CD4-positive, alpha-beta memory T cell (primary cell): ENCODE data around the gene GPR89A. TPM values are rescaled to one million over a fixed set of nuclear protein-coding genes. Genes with fewer than 3 reads are reported as not detected.

ENCODE experiments used
- CTCF ChIA-PET: fragments of 350-600 bp; sonication (Branson Sonifier 250); formaldehyde crosslinking; loops from one replicate; lab custom pipeline; 2021; ENCODE audit warnings: inconsistent platforms; ENCODE audit not compliant: partially characterized antibody; lab: Charles Lee
- POLR2A ChIA-PET: fragments of 350-600 bp; sonication (Branson Sonifier 250); formaldehyde crosslinking; loops from one replicate; lab custom pipeline; 2021; ENCODE audit not compliant: partially characterized antibody; lab: Charles Lee
- DNase-seq, 5 donors: peaks; one replicate each; pipeline versions ENCODE4 v3.0.0 to v3.0.0-alpha.2; 2020 to 2022; ENCODE audit warnings: mixed read lengths in 1 of 5
- H3K27ac ChIP-seq: one replicate; pipeline ENCODE4 v1.7.0; 2013; ENCODE audit warnings: low read depth, low read length
- H3K27me3 ChIP-seq: 2 replicates; pipeline ENCODE4 v1.7.0; 2013; ENCODE audit warnings: mild to moderate bottlenecking, low read length, moderate library complexity; ENCODE audit not compliant: insufficient read depth
- H3K36me3 ChIP-seq: 2 replicates; pipeline ENCODE4 v1.7.0; 2013; ENCODE audit warnings: mild to moderate bottlenecking, low read length, moderate library complexity; ENCODE audit not compliant: insufficient read depth
- H3K4me1 ChIP-seq: 2 replicates; pipeline ENCODE4 v1.7.0; 2013; ENCODE audit warnings: mild to moderate bottlenecking, low read length, moderate library complexity; ENCODE audit not compliant: insufficient read depth
- H3K4me3 ChIP-seq, 2 donors: one replicate each; pipeline ENCODE4 v1.7.0; 2013; ENCODE audit warnings: low read length in 2 of 2, mild to moderate bottlenecking in 1 of 2
- H3K9me3 ChIP-seq, 2 donors: one replicate each; pipeline ENCODE4 v1.7.0; 2013; ENCODE audit warnings: low read length in 2 of 2, control low read depth in 1 of 2; ENCODE audit not compliant: control insufficient read depth in 1 of 2
- H3K27ac Mint-ChIP-seq, 7 donors: one replicate each; pipeline ENCODE4 v1.8.0; 2020 to 2021; ENCODE audit warnings: mixed read lengths in 7 of 7, mild to moderate bottlenecking in 6 of 7, inconsistent platforms in 3 of 7, moderate library complexity in 3 of 7
- H3K27me3 Mint-ChIP-seq, 2 donors: one replicate each; pipeline ENCODE4 v1.8.0; 2020 to 2021; ENCODE audit warnings: mixed read lengths in 2 of 2
- H3K36me3 Mint-ChIP-seq, 2 donors: one replicate each; pipeline ENCODE4 v1.8.0; 2020 to 2021; ENCODE audit warnings: mixed read lengths in 2 of 2, inconsistent platforms in 1 of 2, mild to moderate bottlenecking in 1 of 2
- H3K4me1 Mint-ChIP-seq, 4 donors: one replicate each; pipeline ENCODE4 v1.8.0; 2020 to 2021; ENCODE audit warnings: mixed read lengths in 4 of 4, mild to moderate bottlenecking in 1 of 4
- H3K4me3 Mint-ChIP-seq, 8 donors: one replicate each; pipeline ENCODE4 v1.8.0; 2020 to 2021; ENCODE audit warnings: mixed read lengths in 8 of 8, mild to moderate bottlenecking in 7 of 8, moderate library complexity in 6 of 8, inconsistent platforms in 3 of 8
- H3K9me3 Mint-ChIP-seq, 8 donors: one replicate each; pipeline ENCODE4 v1.8.0; 2020 to 2021; ENCODE audit warnings: mixed read lengths in 8 of 8, mild to moderate bottlenecking in 5 of 8, inconsistent platforms in 3 of 8, moderate library complexity in 1 of 8
- intact Hi-C: fragments of 100-400 bp; cut with micrococcal nuclease; formaldehyde crosslinking; loops from one replicate; pipeline ENCODE4 v1.15.1; 2023
- polyA plus RNA-seq, 2 donors: library from polyadenylated mRNA; unstranded; fragments of 300-500 nt; fragmentation: Illumina TruSeq; gene quantifications; one replicate each; pipeline ENCODE4 v1.2.3, GENCODE V29; 2021
- total RNA-seq, 2 experiments: library from RNA; stranded (reverse); gene quantifications; one replicate each; pipeline ENCODE4 v1.2.3, GENCODE V29; 2021

The GPR89A gene
- total and polyA plus RNA-seq, 4 experiments from 2014 or later: 20.4 to 32.8 (median 25.6) TPM

DNA sequence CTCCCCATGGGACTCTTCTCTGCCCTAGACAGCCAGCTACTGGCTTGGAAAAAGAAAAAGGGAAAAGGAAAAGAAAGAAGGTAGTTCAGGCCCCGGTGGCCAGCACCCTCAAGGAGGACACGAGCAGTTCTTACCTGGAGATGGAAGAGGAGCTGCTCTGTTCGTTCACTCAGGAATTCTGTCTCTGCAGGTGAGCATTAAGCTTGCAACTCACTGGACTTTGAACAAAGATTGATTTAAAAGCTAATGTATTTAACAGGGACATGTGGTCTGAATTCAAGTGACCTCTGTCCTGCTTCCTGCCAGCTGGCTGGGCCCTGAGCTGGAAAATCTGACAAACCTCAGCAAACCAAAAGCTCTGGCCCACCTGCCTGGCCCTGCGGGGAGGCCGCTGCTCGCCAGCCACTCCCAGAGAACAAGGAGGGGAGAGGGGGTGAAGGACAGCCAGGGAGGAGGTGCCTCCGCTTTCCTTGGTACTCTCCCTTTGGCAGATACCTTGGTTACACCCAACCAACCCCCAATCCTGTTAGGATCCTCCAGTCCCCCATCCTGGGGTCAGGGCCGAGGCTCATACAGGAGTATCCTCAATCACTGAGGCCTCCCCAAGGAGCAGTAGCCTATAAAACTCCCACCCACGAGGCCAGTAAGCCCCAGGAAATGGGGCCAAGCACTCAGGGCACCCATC, 99.5 kb downstream of the GPR89A start, which contains the start of gene PDZK1:
PDZK1 (minus strand) TSS at position 186 of the 685 bp plus-strand sequence. CDS start 19,347 bp downstream, outside the sequence.
- H3K9me3 ChIP-seq: no peaks in the 10 kb centered on the region
- DNase-seq: no peak
- H3K4me1 Mint-ChIP-seq: no peaks in the 10 kb centered on the region
- no peaks in the 10 kb centered on the region for H3K36me3 Mint-ChIP-seq
- intact Hi-C loops: no loop called here
- no peak within 1 kb of the TSS for H3K27ac ChIP-seq
- H3K4me3 Mint-ChIP-seq: no peak within 1 kb of the TSS
- H3K27me3 ChIP-seq: no peaks in the 10 kb centered on the region
- no peaks in the 10 kb centered on the region for H3K36me3 ChIP-seq
- ChIA-PET POLR2A (no interaction called here), CTCF (interaction anchor here (0.5 to 1.0 kb wide), 2 partner anchors 14 to 15 kb away, joined by 3 read pairs; no protein-coding TSS in a partner anchor)
- no peaks in the 10 kb centered on the region for H3K4me1 ChIP-seq
- H3K4me3 ChIP-seq: no peak within 1 kb of the TSS
- peaks cover 0 to 1% of the 10 kb centered on the region in 2 donors for H3K27me3 Mint-ChIP-seq
- peaks cover 0 to 2% (median 0%) of the 10 kb centered on the region in 8 donors for H3K9me3 Mint-ChIP-seq
- no peak within 1 kb of the TSS for H3K27ac Mint-ChIP-seq

DNA sequence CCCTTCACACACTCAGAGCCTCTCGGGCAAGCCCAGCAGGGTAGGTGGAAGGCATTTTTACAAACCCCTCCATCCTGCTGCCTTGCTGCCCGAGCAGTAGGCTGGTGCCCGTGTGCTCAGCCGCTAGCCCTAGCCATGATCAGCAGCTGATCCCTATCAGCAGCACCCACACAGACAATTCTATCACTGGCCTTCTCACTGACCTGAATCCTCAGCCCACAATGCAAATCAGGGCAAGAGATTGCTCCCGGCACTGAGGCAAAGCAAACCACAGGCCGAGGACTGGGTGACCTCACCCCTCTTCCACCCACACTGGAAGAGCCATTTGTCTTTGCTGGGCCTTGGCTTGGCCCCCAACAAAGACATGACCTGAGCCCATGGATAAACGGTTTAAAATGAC, 100.3 kb downstream of the GPR89A start:
- no peaks in the 10 kb centered on the region for H3K27me3 ChIP-seq
- no peaks in the 10 kb centered on the region for H3K4me1 Mint-ChIP-seq
- intact Hi-C loops: no loop called here

DNA sequence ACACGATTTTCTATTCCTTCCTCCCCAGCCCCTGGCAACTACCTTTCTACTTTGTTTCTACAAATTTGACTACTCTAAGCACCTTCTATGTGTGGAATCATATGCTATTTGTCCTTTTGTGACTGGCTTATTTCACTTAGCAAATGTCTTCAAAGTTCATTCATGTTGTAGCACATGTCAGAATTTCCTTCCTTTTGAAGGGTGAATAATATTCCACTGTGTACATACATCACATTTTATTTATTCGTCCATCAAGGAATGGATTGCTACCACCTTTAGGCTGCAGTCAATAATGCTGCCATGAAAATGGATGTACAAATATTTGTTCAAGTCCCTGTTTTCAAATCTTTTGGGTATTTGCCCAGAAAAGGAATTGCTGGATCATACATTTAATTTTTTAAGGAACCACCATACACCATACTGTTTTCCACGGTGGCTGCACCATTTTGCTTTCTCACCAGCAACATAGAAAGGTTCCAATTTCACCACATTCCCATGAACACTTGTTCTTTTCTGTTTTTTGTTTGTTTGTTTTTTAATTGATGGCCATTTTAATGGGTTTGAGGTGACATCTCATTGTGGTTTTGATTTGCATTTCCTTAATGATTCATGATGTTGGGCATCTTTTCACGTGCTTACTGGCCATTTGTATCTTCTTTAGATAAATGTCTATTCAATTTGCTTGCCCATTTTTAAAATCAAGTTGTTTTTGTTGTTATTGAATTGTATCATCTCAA, 102.7 kb downstream of the GPR89A start:
- Mint-ChIP-seq H3K27me3 (peaks cover 0 to 1% of the 10 kb centered on the region in 2 donors), H3K4me1 (no peaks in the 10 kb centered on the region), H3K4me3 (no peak overlapping the region), H3K36me3 (no peaks in the 10 kb centered on the region), H3K9me3 (peaks cover 0 to 2% (median 0%) of the 10 kb centered on the region in 8 donors), H3K27ac (no peak overlapping the region)
- Histone ChIP-seq H3K36me3 (no peaks in the 10 kb centered on the region), H3K4me3 (no peak overlapping the region), H3K9me3 (no peaks in the 10 kb centered on the region), H3K27me3 (no peaks in the 10 kb centered on the region), H3K27ac (no peak overlapping the region), H3K4me1 (no peaks in the 10 kb centered on the region)
- ChIA-PET POLR2A (no interaction called here), CTCF (interaction anchor here (1.4 kb wide), 1 partner anchor 10 kb away, joined by 15 read pairs; no protein-coding TSS in a partner anchor)
- intact Hi-C loops: no loop called here
- DNase-seq: no peak

More for the DNA sequence above, 100.3 kb downstream of the GPR89A start:
- Histone ChIP-seq H3K9me3 (no peaks in the 10 kb centered on the region), H3K27ac (no peak overlapping the region), H3K36me3 (no peaks in the 10 kb centered on the region), H3K4me1 (no peaks in the 10 kb centered on the region), H3K4me3 (no peak overlapping the region)
- H3K4me3 Mint-ChIP-seq: no peak overlapping the region
- DNase-seq: no peak
- peak overlapping the region in 1 of 7 donors; percentile 52 for H3K27ac Mint-ChIP-seq
- ChIA-PET CTCF (no interaction called here), POLR2A (no interaction called here)
- H3K9me3 Mint-ChIP-seq: peaks cover 0 to 2% (median 0%) of the 10 kb centered on the region in 8 donors
- H3K27me3 Mint-ChIP-seq: peaks cover 0 to 1% of the 10 kb centered on the region in 2 donors
- H3K36me3 Mint-ChIP-seq: no peaks in the 10 kb centered on the region

DNA sequence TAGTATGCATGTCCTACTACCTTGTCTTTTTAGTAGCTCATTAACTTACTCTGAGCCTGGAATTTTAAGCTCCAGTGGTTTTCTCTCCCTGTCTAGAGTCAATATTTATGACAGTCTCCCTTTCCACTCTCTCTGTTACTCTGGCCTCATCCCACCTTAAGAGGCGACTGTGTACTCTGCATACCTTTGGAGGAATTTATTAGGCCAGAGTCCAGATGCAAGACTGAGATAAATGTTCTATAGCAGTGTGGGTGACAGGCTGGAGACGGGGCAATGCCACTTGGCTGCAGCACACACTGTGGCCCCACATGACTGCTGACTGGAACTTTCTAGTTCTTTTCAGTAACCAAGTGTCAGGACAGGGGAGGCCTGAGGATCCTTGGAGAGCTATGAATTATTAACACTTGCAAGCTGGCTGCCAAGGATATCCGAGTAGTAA, 103.4 kb downstream of the GPR89A start:
- Mint-ChIP-seq H3K27ac (peak overlapping the region in 1 of 7 donors; percentile 70), H3K4me1 (no peaks in the 10 kb centered on the region), H3K27me3 (peaks cover 0 to 1% of the 10 kb centered on the region in 2 donors), H3K4me3 (no peak overlapping the region), H3K36me3 (no peaks in the 10 kb centered on the region), H3K9me3 (peaks cover 0 to 2% (median 0%) of the 10 kb centered on the region in 8 donors)
- CTCF ChIA-PET: no interaction called here
- Histone ChIP-seq H3K9me3 (no peaks in the 10 kb centered on the region), H3K27ac (no peak overlapping the region), H3K36me3 (no peaks in the 10 kb centered on the region), H3K27me3 (no peaks in the 10 kb centered on the region), H3K4me3 (no peak overlapping the region), H3K4me1 (no peaks in the 10 kb centered on the region)
- no peak for DNase-seq
- intact Hi-C loops: no loop called here
- POLR2A ChIA-PET: no interaction called here

DNA sequence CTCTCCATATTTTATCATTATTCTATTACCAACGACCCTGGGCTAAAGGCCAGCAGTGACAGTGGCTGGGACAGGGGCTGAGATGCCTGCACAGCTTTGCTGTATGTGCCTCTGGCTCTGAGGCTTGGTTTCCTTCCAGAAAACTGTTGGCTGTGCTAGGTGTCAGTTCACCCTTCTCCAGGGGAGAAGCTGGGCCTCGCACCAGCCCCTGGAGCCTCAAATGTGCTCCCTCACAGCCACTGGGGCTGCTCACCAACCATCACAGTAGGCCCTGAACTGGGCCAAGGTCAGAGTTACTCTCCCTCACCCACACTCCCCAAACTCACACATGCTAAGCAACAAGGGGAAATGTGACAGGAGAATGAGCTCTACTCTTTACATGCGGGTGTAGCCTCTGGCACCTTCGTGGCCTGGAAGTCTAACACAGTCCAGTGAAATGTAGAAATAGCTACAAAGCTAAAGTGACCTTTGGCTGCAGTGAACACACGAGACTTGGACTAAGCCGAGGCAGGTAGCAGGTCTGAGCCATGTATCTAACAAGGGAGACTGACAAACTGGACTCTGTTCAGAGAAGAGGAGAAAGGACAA, 106.8 kb downstream of the GPR89A start:
- H3K9me3 Mint-ChIP-seq: peaks cover 0 to 2% (median 0%) of the 10 kb centered on the region in 8 donors
- no peaks in the 10 kb centered on the region for H3K9me3 ChIP-seq
- CTCF ChIA-PET: no interaction called here
- H3K36me3 Mint-ChIP-seq: no peaks in the 10 kb centered on the region
- H3K27me3 ChIP-seq: no peaks in the 10 kb centered on the region
- H3K4me3 Mint-ChIP-seq: no peak overlapping the region
- no peaks in the 10 kb centered on the region for H3K4me1 ChIP-seq
- POLR2A ChIA-PET: no interaction called here
- H3K36me3 ChIP-seq: no peaks in the 10 kb centered on the region
- DNase-seq: no peak
- no peak overlapping the region for H3K27ac Mint-ChIP-seq
- H3K4me1 Mint-ChIP-seq: peaks cover 0 to 9% (median 5%) of the 10 kb centered on the region in 4 donors
- intact Hi-C loops: no loop called here
- H3K27ac ChIP-seq: no peak overlapping the region
- H3K27me3 Mint-ChIP-seq: peaks cover 0 to 1% of the 10 kb centered on the region in 2 donors
- no peak overlapping the region for H3K4me3 ChIP-seq

DNA sequence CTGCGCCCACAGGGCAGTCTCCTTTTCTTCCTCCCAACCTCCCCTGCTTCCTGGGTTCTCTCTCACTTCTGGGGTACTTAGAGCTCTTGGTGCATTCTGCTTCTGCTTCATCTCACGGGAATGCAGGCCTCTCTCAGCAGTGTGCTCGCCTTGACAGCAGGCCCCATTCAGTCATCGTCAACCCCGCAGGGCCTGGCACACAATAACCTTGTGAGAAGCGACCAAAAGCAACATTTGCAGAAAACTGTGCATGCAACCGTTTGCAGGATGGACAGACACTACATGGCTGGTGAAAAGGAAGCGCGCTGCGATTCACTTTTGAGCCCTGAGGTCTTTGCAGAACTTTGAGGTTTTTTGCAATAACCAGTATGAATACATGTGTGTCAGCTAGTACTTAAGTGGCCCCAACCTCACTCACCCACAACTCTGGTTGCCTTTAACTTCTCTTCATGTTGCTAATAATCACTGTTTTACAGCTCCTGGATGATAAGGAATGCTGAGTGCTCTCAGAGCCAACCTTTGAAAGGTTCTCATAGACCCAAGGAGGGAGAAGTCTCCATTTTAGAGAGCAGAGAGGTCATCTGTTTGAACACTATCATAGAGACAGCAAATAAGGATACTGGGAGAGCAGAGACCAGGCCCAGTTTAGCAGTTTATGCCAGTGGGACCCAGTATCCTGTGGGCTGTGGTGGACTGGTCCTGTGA, 109.0 kb downstream of the GPR89A start:
- Histone ChIP-seq H3K27me3 (no peaks in the 10 kb centered on the region), H3K4me3 (no peak overlapping the region), H3K4me1 (peaks cover 8% of the 10 kb centered on the region), H3K9me3 (no peaks in the 10 kb centered on the region), H3K27ac (no peak overlapping the region), H3K36me3 (no peaks in the 10 kb centered on the region)
- no peaks in the 10 kb centered on the region for H3K9me3 Mint-ChIP-seq
- intact Hi-C loops: no loop called here
- peaks cover 5 to 9% of the 10 kb centered on the region in 2 donors for H3K27me3 Mint-ChIP-seq
- H3K4me3 Mint-ChIP-seq: peak overlapping the region in 1 of 8 donors; percentile 13
- ChIA-PET CTCF (no interaction called here), POLR2A (no interaction called here)
- H3K36me3 Mint-ChIP-seq: no peaks in the 10 kb centered on the region
- H3K4me1 Mint-ChIP-seq: peaks cover 6 to 17% (median 14%) of the 10 kb centered on the region in 4 donors
- DNase-seq: no peak
- peak overlapping the region in 2 of 7 donors; percentile 5 to 48 for H3K27ac Mint-ChIP-seq
